ENCODE results near the gene GPD1L. TPM values are rescaled to one million over a fixed set of nuclear protein-coding genes. Genes with fewer than 3 reads are reported as not detected.

GPD1L gene
- total RNA-seq, 4 donors from 2014 or later = 80.8 to 168 (median 91.3) TPM

- no peak for ATAC-seq
- no peaks in the 10 kb centered on the region for H3K9me3 ChIP-seq
- H3K27ac ChIP-seq = no peak overlapping the region
- no peaks in the 10 kb centered on the region for H3K36me3 ChIP-seq
- intact Hi-C loops (cut with DNase I; ENCODE audit: low total_unique reads) (no loop called here), in situ Hi-C loops (cut with MboI; ENCODE audit: low sequenced_read_pairs in 4 of 4) (no loop called here)
- H3K4me1 ChIP-seq = peaks cover 0 to 8% of the 10 kb centered on the region in 2 donors
- TF ChIP-seq POLR2A (IDR thresholded peaks at IDR 0.05) (no peak), CTCF (IDR thresholded peaks at IDR 0.05 in 4 of 5, conservative IDR thresholded peaks at IDR 0.05 in 1 of 5) (no peak)
- H3K27me3 ChIP-seq = no peaks in the 10 kb centered on the region
- no peak overlapping the region for H3K4me3 ChIP-seq
- DNase-seq = no peak
These were observed 29.9 kb upstream of the GPD1L start for GRCh38 chr3:32076566-32076965.

- TF ChIP-seq POLR2A (IDR thresholded peaks at IDR 0.05) = no peak
- TF ChIP-seq CTCF (IDR thresholded peaks at IDR 0.05 in 4 of 5, conservative IDR thresholded peaks at IDR 0.05 in 1 of 5) = no peak
- no peaks in the 10 kb centered on the region for H3K9me3 ChIP-seq
- in situ Hi-C loops (cut with MboI; ENCODE audit: low sequenced_read_pairs in 4 of 4) (no loop called here), intact Hi-C loops (cut with DNase I; ENCODE audit: low total_unique reads) (no loop called here)
- peak; percentile 33 to 78 for ATAC-seq
- DNase-seq = no peak
- no peaks in the 10 kb centered on the region for H3K36me3 ChIP-seq
- H3K4me3 ChIP-seq = peak overlapping the region; percentile 33 to 46 (median 38)
- H3K4me1 ChIP-seq = peaks cover 2 to 11% of the 10 kb centered on the region in 2 donors
- H3K27ac ChIP-seq = peak overlapping the region; percentile 32 to 74 (median 59)
- no peaks in the 10 kb centered on the region for H3K27me3 ChIP-seq
These were observed 28.9 kb upstream of the GPD1L start for GRCh38 chr3:32077260-32078084.

- TF ChIP-seq POLR2A (IDR thresholded peaks at IDR 0.05) = no peak
- no peak for TF ChIP-seq CTCF (IDR thresholded peaks at IDR 0.05 in 4 of 5, conservative IDR thresholded peaks at IDR 0.05 in 1 of 5)
- Histone ChIP-seq H3K36me3 (no peaks in the 10 kb centered on the region), H3K9me3 (no peaks in the 10 kb centered on the region), H3K4me1 (peaks cover 7 to 18% of the 10 kb centered on the region in 2 donors), H3K4me3 (peak overlapping the region; percentile 33 to 46 (median 38)), H3K27ac (peak overlapping the region; percentile 32 to 74 (median 59)), H3K27me3 (no peaks in the 10 kb centered on the region)
- in situ Hi-C loops (cut with MboI; ENCODE audit: low sequenced_read_pairs in 4 of 4) = no loop called here
- DNase-seq (no peak), ATAC-seq (peak; percentile 47 to 63)
- intact Hi-C loops (cut with DNase I; ENCODE audit: low total_unique reads) = no loop called here
These were observed 28.3 kb upstream of the GPD1L start for GRCh38 chr3:32078085-32078634.

GRCh38 chr3:32078864-32079263 is 27.6 kb upstream of the GPD1L start:
- peaks cover 14 to 25% of the 10 kb centered on the region in 2 donors for H3K4me1 ChIP-seq
- H3K9me3 ChIP-seq = no peaks in the 10 kb centered on the region
- intact Hi-C loops (cut with DNase I; ENCODE audit: low total_unique reads) = no loop called here
- ATAC-seq (no peak), DNase-seq (no peak)
- H3K4me3 ChIP-seq = no peak overlapping the region
- in situ Hi-C loops (cut with MboI; ENCODE audit: low sequenced_read_pairs in 4 of 4) = no loop called here
- no peaks in the 10 kb centered on the region for H3K27me3 ChIP-seq
- peak overlapping the region in 1 of 4 donors; percentile 74 for H3K27ac ChIP-seq
- TF ChIP-seq CTCF (IDR thresholded peaks at IDR 0.05 in 4 of 5, conservative IDR thresholded peaks at IDR 0.05 in 1 of 5) (no peak), POLR2A (IDR thresholded peaks at IDR 0.05) (no peak)
- H3K36me3 ChIP-seq = no peaks in the 10 kb centered on the region

All from gastrocnemius medialis (tissue), 4 donors.